Measurements from ENCODE around the gene GJB5.
"Not testable (repeated sequence)": the region's sequence is repeated elsewhere in the genome, so short reads cannot be mapped to it uniquely, and the experiment has no call there.

Gene GJB5

DNA sequence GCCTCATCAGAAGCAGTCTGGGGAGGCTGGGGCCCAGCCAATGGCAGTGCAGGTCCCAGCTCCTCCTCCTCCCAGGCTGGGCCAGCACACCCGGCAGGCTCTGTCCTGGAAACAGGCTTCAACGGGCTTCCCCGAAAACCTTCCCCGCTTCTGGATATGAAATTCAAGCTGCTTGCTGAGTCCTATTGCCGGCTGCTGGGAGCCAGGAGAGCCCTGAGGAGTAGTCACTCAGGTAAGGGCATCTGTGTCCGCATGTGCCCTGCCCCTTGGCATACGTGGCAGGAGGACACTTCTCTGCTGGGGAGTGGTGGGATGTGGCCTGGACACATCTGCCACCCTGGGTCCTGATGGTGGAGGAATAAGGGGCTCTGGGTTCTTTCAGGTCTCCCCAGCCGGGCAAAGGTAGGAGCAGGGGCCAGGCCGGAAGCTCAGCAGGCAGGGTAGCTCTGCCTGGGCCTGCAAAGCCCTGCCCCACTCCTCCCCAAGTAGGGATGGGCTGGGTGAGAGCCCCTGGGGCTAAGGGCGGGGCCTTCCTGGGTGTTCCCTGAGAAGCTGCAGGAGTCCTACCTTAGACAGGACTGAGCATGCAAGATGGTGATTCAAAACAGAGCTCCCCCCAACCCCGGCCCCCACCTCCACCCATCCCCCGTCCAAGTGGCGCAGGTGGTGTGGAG is at the start of gene GJB5:
Gene GJB5, plus strand, starts transcription at position 84 of the 674 bp plus-strand sequence. CDS start 2,284 bp downstream, outside the sequence.
- DNase-seq (ENCODE audit: low read depth in 2 of 2): no peak

DNA sequence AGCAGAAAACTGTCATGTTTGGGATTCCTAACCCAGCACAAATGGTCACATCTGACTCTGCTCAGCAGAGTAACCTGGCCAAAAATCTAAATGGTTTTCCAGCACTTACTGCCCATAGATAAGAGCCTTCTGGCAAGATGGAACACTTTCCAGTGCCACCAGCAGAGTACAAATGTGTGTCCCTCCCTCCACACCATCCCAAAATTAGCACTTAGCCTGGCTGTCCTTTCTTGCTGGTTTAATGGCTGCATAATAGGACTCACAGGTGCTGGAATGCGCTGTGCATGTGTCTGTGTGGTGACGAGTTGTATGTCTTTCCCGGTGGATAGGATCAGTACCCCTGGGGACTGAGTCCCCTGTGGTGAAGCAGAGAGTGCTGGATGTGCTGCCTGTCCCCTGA is 49.8 kb upstream of the GJB5 start:
- DNase-seq (ENCODE audit: low read depth in 2 of 2): no peak

DNA sequence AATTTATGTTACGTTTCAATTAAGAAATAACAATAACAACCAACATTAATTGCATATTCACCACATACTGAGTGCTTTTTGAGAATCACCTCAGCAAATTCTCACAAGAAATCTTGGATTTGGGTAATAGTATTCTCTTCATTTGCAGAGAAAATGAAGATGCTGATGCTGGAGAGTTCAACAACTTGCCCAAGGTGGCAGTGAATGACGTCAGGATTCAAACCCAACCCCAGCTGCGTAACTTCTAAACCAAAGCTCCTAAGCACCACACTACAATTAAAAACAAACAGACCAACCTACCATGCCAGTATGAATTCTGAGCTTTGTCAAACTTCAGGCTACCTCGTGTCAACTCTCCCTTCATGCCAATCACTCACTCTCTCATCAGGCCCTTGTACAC is 46.7 kb upstream of the GJB5 start:
- DNase-seq (ENCODE audit: low read depth in 2 of 2): no peak

DNA sequence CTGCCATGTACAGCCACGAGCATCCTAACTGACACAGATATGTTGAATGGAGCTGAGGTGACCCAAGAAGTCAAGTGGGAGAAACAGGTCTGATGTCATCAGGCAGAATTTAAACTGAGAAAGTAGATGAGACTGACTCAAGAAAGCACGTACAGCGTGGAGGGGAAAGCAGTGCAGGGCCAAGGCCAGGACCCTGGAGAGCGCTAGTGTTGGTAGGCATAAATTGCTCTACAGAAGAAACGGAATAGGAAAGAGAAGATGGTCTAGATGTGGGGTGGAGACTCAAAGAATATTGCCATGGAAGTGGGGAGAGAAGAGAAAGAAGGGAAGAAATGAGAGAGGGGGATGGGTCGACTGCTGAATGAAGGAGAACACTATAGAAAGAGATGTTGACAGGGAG is 45.3 kb upstream of the GJB5 start:
- no peak for DNase-seq (ENCODE audit: low read depth in 2 of 2)

DNA sequence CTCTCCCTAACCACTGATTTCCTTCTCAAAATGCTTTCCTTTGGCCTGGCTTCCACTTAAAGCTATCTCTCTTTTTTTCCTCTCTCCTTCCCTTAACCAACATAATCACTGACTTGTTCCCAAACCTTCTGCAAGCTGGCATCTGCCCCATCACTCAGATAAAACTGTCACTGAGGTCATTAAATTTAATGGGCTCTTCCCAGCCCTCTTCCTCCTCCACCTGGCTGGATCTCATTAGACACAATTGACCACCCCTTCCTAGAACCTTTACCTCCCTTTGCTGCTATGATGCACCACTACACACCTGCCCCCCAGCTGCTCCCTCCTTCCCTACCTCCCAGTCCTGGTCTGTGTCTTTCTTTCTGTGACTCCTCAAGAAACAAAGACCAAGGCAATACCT is 44.0 kb upstream of the GJB5 start:
- no peak for DNase-seq (ENCODE audit: low read depth in 2 of 2)

DNA sequence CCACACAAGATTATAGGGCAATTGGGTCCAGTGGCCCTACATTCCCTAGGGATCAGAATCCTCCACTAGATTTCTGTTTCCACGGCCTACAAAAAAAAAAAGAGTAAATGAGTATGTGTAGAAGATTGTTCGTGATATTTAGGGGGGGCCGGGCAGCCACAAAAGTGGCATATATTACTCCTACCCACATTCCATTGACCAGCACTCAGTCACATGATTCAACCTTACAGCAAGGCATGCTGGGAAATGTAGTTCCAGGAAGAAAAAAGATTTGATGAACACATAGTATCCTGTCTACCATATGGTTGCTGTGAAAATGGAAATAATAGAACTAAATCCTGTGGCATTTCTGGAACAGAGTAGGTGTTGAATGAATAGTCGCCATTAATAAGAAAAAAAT is 43.4 kb upstream of the GJB5 start:
- no peak for DNase-seq (ENCODE audit: low read depth in 2 of 2)

DNA sequence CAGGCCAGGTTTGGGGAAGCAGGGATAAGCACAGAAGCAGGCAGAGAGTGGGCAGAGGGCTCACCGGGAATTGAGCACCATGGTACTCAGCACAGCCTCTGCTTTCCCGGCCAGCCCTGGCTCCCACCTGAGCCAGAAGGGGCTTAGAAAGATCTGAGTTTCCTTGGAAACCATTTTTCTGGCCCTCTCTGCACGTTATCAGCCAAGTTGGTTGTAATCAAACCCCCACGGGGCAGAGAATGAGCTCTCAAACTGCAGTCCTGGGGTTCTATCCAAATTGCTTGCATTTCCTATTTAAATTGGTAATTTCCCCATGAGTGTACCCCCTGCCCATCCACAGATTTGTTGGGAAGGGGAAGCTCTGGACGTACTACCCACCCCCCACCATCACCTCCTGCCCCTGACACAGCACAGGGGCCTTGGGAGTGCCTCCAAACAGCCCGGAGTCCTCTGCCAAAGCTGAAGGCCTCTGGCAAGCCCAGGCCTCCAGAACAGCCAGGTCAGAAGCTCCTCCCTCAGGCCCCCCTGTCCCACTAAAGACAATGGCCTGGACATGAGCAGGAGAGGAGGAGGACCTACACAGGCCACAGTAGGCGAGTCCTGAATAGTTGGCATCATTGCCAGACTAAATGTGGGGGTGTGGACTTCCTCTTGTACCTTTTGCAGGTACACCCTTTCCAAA is 42.7 kb upstream of the GJB5 start:
- no peak for DNase-seq (ENCODE audit: low read depth in 2 of 2)

DNA sequence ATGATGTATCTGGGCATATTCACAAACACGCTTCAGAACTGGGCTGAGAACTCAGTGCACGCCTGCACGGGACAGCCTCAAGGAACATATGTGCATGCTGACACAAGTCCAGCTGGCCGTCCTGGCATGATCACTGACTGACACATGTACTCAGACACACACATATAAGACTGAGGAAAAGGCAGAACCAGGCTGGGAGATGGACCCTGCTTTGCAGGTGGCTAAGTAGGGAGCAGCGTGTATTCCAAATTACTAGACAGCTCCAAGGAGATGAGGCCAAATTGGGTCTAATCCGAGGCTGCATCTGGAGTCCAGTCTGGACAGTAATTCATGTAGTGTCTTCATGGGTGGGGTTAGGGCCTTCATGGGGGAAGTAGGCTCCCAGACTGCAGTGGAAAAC is 41.4 kb upstream of the GJB5 start:
- DNase-seq (ENCODE audit: low read depth in 2 of 2): no peak

DNA sequence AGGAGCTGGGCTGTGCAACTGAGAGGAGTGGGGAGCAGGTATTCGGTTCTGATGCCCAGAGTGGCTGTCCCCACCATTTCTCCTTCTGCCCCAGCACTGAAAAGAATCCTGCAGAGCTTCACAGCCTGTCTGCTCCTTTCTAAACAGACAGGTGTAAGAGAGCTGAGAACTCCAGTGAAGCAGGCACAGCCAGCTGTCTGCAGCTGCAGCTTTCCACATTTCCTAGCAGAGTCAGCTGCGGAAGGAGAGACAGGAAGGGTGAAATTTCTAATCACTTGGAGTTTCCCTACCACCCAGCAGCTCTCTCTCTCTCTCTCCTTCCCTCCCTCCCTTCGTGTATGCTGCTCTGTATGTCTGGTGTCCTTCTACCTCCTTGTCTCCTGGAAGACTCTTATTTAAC is 40.5 kb upstream of the GJB5 start:
- no peak for DNase-seq (ENCODE audit: low read depth in 2 of 2)

DNA sequence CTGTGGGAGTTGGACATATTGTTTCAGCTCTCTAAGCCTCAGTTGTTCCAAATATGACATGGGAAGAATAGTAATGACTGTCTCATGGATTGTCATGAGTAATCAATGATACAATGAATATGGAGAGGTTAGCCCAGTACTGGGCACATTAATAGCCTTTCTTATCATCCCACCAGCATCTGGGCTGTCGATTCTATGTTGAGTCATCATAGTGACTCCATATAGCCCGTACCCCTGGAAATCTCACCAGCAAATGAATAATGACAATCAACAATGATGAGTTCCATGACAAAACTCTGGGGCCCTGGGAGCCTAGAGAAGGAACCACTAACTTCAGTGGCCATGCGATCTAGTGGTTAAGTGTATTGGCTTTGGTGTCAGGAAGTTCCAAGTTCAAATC is 39.7 kb upstream of the GJB5 start:
- no peak for DNase-seq (ENCODE audit: low read depth in 2 of 2)

DNA sequence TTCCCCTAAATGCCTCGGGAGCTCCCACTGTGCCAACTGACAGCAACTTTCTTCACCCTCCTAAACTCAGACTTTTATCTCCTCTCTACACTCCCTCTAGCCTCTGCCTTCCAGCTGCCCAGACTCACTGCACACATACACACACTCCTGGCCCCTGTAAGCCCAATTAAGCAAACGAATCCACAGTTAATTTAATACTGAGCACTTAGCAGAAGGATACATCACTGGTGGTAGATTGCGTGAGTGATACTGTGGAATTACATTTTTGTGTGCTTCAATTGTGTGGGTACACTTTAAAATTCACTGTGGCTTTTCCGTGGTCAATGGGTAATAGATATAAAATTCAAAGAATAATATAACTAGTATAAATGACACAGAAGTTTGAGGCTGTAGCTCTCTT is 33.6 kb upstream of the GJB5 start:
- DNase-seq (ENCODE audit: low read depth in 2 of 2): no peak

DNA sequence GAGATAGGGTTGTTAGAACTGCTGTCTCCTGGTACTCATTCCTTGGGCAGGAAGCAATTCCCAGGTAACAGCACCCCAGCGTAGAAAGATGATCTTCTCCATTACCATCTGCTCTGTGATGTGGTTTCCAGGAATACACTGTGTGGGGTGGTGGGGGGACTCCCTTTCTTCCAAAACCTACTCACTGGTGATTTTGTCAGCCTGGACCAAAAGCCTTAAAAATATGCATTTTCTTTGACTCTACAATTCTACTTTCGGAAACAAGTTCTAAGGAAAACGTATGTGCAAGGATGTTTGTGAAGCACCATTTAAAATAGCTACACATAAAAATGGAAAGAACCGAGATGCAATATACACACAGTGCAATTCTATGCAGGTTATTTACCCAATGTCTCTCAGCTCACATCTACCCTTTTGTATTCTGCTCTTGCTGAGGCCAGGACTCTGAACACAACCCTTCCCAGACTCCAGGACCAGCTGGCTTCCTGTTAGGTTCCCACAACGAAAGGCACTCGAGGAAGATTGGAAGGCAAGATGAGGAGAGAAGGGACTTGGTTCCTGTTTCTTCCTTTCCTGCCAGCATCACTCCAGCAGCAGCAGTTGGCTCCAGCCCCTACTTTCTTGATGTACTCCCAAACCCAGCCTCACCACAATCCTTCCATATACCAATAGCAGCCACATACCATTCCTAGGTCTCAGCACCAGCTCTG is 33.0 kb upstream of the GJB5 start:
- no peak for DNase-seq (ENCODE audit: low read depth in 2 of 2)

DNA sequence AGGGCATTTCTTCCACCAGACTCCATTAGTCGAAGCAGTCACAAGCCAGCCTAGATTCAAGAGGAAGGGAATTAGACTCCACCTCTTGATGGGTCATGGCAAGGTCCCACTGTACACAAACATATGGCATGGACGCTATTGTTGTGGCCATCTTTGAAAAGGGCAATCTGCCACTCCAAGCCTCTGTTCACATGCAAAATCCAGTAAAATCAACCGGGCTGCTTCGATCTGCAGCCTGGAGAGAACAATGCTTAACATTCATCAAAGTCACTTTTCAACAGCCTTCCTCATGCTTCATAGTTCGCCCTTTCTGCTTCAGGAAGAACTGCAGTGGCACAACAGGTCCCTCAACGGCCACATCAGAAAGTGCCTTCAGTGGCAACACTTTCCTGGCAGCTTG is 28.0 kb upstream of the GJB5 start:
- no peak for DNase-seq (ENCODE audit: low read depth in 2 of 2)

DNA sequence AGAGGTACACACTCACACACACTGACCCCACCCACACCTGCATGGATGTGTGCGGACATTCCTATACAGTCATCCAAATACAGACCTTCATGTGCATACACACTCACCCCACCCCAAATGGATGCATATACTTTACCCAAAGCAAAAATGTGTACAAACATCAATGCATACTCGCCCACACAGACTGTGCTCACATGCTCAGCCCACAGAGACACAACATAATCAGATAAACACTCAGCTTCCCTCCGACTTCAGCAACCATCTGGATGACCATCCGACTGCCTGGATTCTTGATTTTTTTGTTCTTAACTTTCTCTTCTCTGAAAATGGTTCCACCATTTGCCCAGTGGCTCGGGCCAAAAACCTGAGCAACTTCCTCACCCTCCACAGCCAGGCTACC is 24.4 kb upstream of the GJB5 start:
- no peak for DNase-seq (ENCODE audit: low read depth in 2 of 2)

DNA sequence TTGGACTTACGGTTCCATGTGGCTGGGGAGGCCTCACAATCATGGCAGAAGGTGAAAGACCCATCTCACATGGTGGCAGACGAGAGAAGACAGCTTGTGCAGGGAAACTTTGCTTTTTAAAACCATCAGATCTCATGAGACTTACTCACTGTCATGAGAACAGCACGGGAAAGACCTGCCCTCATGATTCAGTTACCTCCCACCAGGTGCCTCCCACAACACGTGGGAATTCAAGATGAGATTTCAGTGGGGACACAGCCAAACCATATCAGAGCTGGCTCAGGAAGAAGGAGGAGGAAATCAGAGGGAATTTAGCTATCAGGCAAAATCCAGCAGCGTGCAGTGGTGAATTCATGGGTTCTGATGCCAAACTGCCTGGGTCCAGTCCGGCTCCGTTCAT is 22.0 kb upstream of the GJB5 start:
- DNase-seq (ENCODE audit: low read depth in 2 of 2): not testable (repeated sequence)

DNA sequence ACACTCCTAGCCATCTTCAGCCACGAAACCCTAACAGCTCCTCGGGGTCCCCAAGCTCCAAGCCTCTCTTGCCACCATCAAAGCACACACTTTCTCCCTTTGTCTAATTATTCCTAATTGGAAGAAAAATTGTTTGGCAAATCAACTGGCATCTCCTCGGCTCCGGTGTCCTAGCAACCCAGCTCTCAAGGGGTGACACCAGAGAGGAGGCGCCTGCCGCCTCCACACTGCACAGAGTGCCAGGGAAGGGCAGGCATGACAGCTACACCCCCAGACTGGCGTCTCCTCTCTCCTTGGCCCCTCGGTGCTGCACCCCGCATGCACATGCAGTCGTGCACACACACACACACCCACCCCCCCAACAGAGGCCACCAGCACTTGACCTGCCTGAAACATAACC is 18.2 kb upstream of the GJB5 start:
- no peak for DNase-seq (ENCODE audit: low read depth in 2 of 2)

DNA sequence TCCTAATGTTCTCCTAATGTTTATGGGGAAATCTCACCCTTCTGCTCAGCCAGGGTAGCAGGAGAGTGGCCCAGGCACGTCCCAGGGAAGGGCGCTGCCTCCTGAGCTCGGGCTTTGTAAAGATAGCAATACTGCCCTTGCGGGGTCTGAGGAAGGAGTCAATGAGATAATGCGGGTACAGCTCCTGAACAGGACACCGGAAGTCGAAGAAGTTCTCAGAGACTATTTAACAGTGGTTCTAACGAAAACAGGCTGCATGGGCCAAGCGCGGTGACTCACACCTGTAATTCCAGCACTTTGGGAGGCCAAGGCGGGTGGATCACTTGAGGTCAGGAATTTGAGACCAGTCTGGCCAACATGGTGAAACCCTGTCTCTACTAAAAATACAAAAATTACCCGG is 17.6 kb upstream of the GJB5 start:
- DNase-seq (ENCODE audit: low read depth in 2 of 2): not testable (repeated sequence)

DNA sequence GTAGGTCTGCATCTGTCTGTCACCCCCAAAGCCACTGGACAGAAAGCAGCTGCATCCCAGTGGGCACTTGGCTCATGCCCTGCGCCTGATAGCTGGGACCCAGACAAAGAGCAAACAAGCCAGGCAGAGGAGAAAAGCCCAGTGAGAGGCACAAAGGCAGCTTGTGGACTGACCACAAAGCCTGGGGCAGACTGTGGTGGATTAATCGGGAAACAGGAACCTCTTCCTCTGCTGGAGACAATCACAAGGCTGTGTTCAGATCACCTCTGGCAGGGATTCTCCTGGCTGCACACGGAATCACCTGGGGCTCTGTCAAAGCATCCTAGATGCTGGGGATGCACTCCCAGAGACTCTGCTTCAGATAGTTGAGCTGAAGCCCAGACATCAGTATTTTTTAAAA is 15.2 kb upstream of the GJB5 start:
- DNase-seq (ENCODE audit: low read depth in 2 of 2): no peak

DNA sequence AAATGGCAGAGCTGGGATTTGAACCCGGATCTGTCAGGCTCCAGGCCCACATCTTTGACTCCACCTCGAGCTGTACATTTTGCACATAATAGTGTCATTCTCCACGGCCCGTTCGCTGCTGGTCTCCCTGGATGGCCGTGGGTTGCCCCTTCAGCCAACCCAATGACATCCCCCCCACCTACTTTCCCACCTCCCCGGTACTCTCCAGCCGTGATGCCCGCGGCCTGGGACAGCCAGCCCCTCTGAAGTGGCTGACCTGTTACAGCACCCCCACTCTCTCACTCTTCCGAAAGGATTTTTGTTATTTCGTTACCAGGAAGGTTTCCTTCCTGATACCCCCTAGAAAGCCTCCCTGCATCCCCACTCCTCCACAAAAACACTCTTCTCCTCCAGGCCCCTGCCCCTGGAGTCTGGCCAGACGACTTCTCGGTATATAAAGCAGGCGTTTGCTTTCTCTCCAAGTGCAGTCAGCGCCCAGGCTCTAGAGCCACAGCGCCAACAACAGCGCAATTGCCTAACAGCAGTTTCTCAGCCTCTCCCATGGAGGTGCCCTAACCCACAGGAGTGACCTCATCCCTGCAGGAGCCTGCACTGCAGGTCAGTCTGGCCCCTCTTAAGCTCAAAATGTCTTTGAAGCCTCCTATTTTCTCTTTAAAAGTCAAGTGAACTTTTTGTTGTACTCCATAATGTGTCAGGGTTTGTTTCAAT is 14.5 kb upstream of the GJB5 start:
- DNase-seq (ENCODE audit: low read depth in 2 of 2): no peak

DNA sequence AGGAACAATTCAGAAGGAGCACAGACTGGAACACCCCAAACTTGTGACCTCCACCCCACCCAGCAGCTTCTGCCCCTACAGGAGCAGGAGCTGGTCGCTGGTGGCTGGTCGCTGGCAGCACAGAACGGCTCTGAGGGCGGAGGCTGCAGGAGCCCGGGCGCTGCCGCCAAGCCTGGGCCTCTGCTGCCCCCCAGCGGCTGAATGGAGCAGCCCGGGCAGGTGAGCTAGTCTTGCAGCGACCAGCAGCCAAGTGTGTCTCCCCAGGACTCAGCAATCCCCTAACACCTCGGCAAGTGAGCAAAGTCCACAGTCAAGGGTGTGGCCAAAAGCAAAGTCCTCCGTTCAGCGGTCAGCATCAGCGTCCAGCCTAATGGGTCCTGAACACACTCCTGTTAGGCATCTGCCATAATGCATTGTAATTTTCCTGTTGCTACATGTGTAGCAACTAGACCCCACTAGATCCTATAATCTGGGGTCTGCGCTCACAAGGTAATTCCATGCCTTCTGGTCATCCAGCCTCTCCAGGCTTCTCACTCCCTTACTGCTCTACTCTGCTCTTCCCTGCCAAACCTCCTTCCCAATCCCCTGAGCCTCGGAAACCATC is 12.1 kb upstream of the GJB5 start:
- peak; percentile 10 to 14 for DNase-seq (ENCODE audit: low read depth in 2 of 2)

DNA sequence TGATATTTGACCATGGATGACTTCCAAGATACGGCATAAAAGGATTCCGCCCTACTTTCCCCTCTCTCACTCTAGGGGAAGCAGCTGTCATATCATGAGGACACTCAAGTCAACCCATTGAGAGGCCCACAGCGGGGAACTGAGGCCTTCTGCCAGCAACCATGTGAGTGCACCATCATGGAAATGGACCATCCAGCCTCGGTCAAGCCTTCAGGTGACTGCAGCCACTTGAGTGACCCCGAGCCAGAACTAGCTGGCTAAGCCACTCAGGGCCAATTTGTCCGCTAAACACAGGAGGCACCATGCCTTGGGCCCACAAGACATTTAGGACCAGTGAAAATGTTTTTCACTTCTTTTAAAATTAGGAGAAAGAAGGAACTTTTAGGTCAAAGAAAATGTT is 11.1 kb upstream of the GJB5 start:
- DNase-seq (ENCODE audit: low read depth in 2 of 2): no peak

DNA sequence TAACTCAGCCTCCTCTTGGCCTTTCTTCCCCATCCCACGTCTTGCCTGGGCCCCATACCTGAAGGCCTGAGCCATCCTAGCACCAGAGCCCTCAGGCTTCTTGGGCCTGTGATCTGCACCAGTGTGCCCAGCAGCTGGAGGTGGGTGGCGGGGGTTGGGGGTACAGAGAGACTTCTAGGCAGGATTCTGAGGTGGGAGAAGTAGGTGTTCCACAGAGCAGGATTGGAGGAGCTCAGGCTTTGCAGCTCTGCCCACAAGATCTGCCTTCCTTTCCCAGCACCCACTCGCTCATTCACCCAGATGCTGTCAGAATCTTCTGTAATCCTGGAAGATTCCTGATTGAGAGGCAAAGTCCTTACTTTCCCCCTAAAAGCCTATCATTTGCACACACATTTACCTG is 10.0 kb upstream of the GJB5 start:
- no peak for DNase-seq (ENCODE audit: low read depth in 2 of 2)

Measured in fibroblast of skin of left quadriceps (primary cell).